Measurements from ENCODE around the gene GTF2B. TPM values are rescaled to one million over a fixed set of nuclear protein-coding genes. Genes with fewer than 3 reads are reported as not detected.

Gene GTF2B
- total and polyA plus RNA-seq, 2 of the 4 experiments (the other 2 are of a cell fraction), result 32.0 to 41.0 TPM

- no peak overlapping the region for H2AK5ac ChIP-seq (ENCODE audit: low read depth, low read length)
- BruUV-seq (replicated peaks), result no TSS peak
- H3K4me3 ChIP-seq (ENCODE audit: insufficient read depth, low read depth, low read length), result no peak overlapping the region
- DNase-seq (peak; percentile 8), ATAC-seq (ENCODE audit: low read depth) (no peak)
- H3K18ac ChIP-seq (ENCODE audit: low read depth, low read length), result no peak overlapping the region
- H3K27ac ChIP-seq (ENCODE audit: insufficient read depth, low read length), result no peak overlapping the region
- WGBS, 2 experiments (ENCODE audit: extremely low coverage in 2 of 2, insufficient read length in 1 of 2), result 100% methylated on average over 1 of the region's 3 CpGs; no CpG with 5 or more reads in 1 of the 2 experiments
- no peak overlapping the region for H3K14ac ChIP-seq (replicated peaks; ENCODE audit: low read depth, low read length)
- ChIA-PET CTCF (no interaction called here), POLR2A (ENCODE audit: unreplicated experiment) (no interaction called here)
- H3K4me2 ChIP-seq (ENCODE audit: low read depth, low read length), result no peak overlapping the region
- H2BK15ac ChIP-seq (ENCODE audit: low read depth, low read length), result no peak overlapping the region
- H3K36me3 ChIP-seq (ENCODE audit: control insufficient read depth, insufficient read depth, low read length), result peaks cover 19% of the 10 kb centered on the region
- peaks cover 4% of the 10 kb centered on the region; the same call in 1 of the 2 replicates for H3K4me1 ChIP-seq (ENCODE audit: control insufficient read depth, insufficient read depth, low read length)
- H4K20me1 ChIP-seq (ENCODE audit: insufficient read depth, low read length), result peaks cover 3% of the 10 kb centered on the region; the same call in 1 of the 2 replicates
- TF ChIP-seq BHLHE40 (IDR thresholded peaks at IDR 0.05; ENCODE audit: low read depth, low read length) (no peak), CEBPB (IDR thresholded peaks at IDR 0.05; ENCODE audit: low read depth, low read length) (no peak), MAZ (IDR thresholded peaks at IDR 0.05; ENCODE audit: borderline replicate concordance, low read depth, low read length) (no peak), POLR2A (IDR thresholded peaks at IDR 0.05; ENCODE audit: low read depth, low read length) (no peak), RCOR1 (IDR thresholded peaks at IDR 0.05; ENCODE audit: insufficient replicate concordance, low read length) (no peak), USF2 (IDR thresholded peaks at IDR 0.05; ENCODE audit: low read depth, low read length) (no peak), MAFK (IDR thresholded peaks at IDR 0.05; ENCODE audit: low read depth, low read length) (no peak), CHD1 (IDR thresholded peaks at IDR 0.05; ENCODE audit: low read depth, low read length) (no peak), FOS (IDR thresholded peaks at IDR 0.05; ENCODE audit: low read depth, low read length) (no peak), NFE2L2 (IDR thresholded peaks at IDR 0.05; ENCODE audit: low read depth, low read length) (no peak), MXI1 (IDR thresholded peaks at IDR 0.05; ENCODE audit: borderline replicate concordance, low read depth, low read length) (no peak), RAD21 (IDR thresholded peaks at IDR 0.05; ENCODE audit: low read length) (no peak), SMC3 (IDR thresholded peaks at IDR 0.05; ENCODE audit: low read depth, low read length) (no peak), RFX5 (IDR thresholded peaks at IDR 0.05; ENCODE audit: low read depth, low read length) (no peak)
- TF ChIP-seq, protein P1, sequence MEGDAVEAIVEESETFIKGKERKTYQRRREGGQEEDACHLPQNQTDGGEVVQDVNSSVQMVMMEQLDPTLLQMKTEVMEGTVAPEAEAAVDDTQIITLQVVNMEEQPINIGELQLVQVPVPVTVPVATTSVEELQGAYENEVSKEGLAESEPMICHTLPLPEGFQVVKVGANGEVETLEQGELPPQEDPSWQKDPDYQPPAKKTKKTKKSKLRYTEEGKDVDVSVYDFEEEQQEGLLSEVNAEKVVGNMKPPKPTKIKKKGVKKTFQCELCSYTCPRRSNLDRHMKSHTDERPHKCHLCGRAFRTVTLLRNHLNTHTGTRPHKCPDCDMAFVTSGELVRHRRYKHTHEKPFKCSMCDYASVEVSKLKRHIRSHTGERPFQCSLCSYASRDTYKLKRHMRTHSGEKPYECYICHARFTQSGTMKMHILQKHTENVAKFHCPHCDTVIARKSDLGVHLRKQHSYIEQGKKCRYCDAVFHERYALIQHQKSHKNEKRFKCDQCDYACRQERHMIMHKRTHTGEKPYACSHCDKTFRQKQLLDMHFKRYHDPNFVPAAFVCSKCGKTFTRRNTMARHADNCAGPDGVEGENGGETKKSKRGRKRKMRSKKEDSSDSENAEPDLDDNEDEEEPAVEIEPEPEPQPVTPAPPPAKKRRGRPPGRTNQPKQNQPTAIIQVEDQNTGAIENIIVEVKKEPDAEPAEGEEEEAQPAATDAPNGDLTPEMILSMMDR (conservative IDR thresholded peaks at IDR 0.05; ENCODE audit: low read depth, low read length), result no peak
- TF ChIP-seq, protein P2, sequence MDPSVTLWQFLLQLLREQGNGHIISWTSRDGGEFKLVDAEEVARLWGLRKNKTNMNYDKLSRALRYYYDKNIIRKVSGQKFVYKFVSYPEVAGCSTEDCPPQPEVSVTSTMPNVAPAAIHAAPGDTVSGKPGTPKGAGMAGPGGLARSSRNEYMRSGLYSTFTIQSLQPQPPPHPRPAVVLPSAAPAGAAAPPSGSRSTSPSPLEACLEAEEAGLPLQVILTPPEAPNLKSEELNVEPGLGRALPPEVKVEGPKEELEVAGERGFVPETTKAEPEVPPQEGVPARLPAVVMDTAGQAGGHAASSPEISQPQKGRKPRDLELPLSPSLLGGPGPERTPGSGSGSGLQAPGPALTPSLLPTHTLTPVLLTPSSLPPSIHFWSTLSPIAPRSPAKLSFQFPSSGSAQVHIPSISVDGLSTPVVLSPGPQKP (IDR thresholded peaks at IDR 0.05; ENCODE audit: borderline replicate concordance, low read depth, low read length), result no peak
- no peak overlapping the region for H4K91ac ChIP-seq (ENCODE audit: insufficient read depth, low read depth, low read length)
- no peak overlapping the region for H2BK20ac ChIP-seq (ENCODE audit: low read depth, low read length)
- no peak overlapping the region for H4K8ac ChIP-seq (ENCODE audit: low read depth in 2 of 2, low read length in 2 of 2)
- H3K4ac ChIP-seq (ENCODE audit: low read depth, low read length), result no peak overlapping the region
- dilution Hi-C loops (cut with HindIII; ENCODE audit: low sequenced_read_pairs, unreplicated experiment) (no loop called here), intact Hi-C loops (cut with micrococcal nuclease) (no loop called here), in situ Hi-C loops (cut with MboI; ENCODE audit: low sequenced_read_pairs) (no loop called here)
- H3K56ac ChIP-seq (ENCODE audit: extremely low read depth, insufficient read depth, low read length), result no peak overlapping the region
- H2BK5ac ChIP-seq (ENCODE audit: low read depth, low read length, poor library complexity, severe bottlenecking), result no peak overlapping the region
- no peaks in the 10 kb centered on the region for H3K9me1 ChIP-seq (ENCODE audit: insufficient read depth, low read length)
- H3K27me3 ChIP-seq (ENCODE audit: control insufficient read depth, insufficient read depth, low read length), result no peaks in the 10 kb centered on the region
- no peak overlapping the region for H2AK9ac ChIP-seq (replicated peaks; ENCODE audit: low read depth, low read length, poor library complexity)
- no peak overlapping the region for H2AFZ ChIP-seq (replicated peaks; ENCODE audit: low read length, poor library complexity)
- peaks cover 4 to 19% of the 10 kb centered on the region in 2 experiments; a peak in 3 of 4 replicates for H3K79me1 ChIP-seq (ENCODE audit: low read depth in 1 of 2, low read length in 2 of 2)
- H3K23ac ChIP-seq (ENCODE audit: low read depth, low read length), result no peak overlapping the region
- no peaks in the 10 kb centered on the region for H3K9me3 ChIP-seq (ENCODE audit: control insufficient read depth, insufficient read depth, low read length)
- H2BK120ac ChIP-seq (ENCODE audit: low read depth, low read length), result no peak overlapping the region
- no peak overlapping the region for H4K5ac ChIP-seq (ENCODE audit: low read depth, low read length)
- no peak overlapping the region for H3K9ac ChIP-seq (ENCODE audit: low read depth, low read length)
These were observed 8.2 kb downstream of the GTF2B start for GRCh38 chr1:88883156-88883555.

Data from IMR-90 (cell line).